Fibroblast of gingiva (primary cell): Measurements from ENCODE around the gene AP3B1.

Source experiments
- DNase-seq: peaks from one replicate; pipeline ENCODE4 v3.0.0-alpha.2; 2011; ENCODE audit warnings: low read depth

AP3B1 gene

DNA sequence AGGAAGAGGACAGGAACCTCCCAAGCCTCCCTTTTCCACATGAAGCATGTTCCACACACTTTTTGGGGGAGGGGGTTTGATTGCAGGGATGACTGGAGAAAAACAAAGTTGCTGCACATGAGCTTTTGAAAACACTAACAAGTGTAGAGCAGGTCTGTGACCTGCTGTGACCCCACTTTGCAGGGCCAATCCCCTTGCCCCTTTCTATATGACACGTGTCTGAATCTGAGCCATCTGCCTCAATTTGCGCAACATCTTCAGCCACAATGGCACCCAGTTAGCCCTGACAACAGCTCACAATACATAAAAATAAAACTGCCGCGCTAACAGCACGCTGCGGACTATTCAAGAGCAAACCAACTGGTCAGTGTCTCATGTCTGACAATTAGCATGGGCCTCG, 290.6 kb downstream of the AP3B1 start:
- no peak for DNase-seq

DNA sequence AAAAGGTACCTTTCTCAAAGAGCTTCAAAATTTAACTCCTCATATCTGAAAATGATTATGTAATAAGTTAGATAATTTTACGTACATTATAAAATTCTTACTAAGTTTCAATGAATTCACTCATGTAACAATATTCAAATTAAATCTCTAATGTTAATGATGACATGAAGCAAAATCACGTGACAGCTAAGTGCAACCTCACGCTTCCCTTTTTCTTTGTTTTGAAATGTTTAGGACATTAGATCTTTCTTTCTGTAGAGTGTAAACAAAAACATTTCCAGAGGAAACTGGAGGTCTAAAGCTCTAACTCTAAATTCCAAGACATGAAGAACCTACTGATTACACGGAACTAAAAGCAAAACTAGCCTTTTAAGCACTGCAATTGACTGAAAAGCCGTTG, 291.0 kb downstream of the AP3B1 start:
- DNase-seq = no peak

DNA sequence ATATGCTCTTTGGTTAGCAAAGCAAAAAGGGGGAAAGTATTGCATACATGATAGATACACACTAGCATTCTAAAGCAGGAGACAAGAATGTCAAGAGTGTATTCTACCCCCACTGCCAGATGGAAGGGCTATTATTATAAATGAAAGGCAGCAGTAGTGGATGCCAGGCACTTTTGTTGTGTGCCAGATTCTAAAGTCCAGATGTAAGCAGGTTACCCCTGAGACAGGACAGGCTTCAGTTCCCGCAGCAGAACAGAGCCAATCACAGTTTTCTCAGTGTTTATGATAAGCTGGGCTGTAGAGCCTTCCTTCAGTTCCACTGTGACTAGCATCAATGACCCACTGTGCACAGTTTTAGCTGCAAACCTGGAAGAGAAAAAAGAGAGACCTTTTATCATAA, 291.8 kb downstream of the AP3B1 start:
- DNase-seq = no peak

DNA sequence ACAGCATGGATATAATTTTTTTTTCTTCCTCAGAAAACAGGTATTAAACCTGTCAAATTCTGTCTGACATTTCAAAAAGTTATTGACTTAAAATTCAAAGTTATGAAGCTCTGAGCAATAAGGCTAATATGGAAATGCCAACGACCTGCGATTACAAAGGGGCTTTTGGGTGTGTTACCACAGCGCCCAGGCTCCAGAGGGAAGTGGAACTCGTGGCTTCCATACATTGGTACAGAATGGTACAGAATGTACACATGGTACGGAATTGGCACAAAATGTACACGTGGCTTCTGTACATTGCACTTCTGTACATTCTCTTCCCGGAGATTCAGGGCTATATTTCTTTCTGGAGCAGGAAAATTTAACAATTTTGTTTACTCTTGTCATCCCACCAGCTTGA, 293.3 kb downstream of the AP3B1 start:
- no peak for DNase-seq

- DNase-seq = no peak
Measured at GRCh38 chr5:78000191-78000590, 294.3 kb downstream of the AP3B1 start.

DNA sequence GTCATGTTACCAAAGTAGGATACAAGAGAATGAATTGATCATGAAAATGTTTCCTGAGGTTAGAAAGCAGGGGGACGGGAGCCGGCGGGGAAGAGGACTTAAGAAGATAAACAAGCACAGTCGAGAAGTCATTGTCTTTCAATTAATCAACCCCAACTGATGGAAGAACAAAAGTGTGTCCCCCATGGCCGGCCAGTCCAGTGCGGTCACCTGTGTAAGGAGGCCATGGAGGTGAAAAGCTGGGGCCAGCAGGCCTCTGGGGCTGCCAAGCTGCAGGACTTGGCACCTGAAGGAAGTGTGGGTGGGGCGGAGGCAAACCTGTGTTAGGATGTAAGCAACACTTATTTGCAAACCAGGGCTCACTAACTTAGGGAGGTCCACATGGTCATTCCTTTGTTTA, 295.1 kb downstream of the AP3B1 start:
- no peak for DNase-seq

- DNase-seq = no peak
Measured at GRCh38 chr5:77996943-77997342, 297.6 kb downstream of the AP3B1 start.

DNA sequence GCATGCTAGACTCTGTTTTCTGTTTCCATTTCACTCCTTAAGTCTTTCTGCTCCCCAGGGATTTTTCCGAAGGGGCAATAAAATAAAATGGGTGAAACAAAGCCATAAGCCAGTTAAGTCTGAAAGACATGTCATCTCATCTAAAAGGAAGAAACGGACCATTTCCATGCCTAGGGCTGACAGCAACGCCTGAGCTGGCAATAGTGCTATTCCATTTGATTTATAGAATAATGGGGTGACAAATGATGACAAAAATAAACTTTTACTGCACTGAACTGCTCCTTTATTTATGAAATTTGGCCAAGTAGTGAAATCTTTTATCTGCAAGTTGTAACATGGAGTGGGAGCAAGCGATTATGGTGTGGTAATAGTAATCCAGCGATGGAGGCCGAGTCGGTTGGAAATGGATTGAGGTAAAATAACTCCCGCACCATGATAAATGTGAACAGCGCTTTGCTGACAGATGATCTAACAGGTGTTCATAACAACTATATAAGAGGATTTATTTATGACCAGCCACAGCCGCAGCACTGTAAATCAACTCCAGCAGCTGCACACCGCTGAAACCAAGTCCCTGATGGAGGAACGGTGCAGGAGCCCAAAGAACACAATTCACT, 298.6 kb downstream of the AP3B1 start:
- DNase-seq = no peak

DNA sequence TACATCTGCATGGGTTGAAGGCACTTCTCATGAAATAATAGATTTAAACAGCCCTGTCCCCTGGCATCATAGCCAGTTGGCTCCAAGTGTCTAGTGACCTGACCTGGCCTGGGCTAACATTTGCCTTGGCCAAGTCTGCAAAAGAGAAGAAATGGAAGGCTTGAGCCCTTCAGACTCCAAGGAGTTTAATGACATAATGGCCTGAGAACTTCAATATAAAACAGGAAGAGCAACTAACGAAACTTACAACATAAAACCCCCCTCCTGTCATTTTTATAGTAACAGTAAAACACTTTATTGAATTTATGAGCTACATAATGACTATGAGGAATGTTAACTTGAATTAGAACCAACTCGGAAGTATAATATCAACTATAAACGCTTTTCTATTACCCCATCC, 299.6 kb downstream of the AP3B1 start:
- DNase-seq = no peak

GRCh38 chr5:77993855-77994318, 300.6 kb downstream of the AP3B1 start:
- DNase-seq = no peak

DNA sequence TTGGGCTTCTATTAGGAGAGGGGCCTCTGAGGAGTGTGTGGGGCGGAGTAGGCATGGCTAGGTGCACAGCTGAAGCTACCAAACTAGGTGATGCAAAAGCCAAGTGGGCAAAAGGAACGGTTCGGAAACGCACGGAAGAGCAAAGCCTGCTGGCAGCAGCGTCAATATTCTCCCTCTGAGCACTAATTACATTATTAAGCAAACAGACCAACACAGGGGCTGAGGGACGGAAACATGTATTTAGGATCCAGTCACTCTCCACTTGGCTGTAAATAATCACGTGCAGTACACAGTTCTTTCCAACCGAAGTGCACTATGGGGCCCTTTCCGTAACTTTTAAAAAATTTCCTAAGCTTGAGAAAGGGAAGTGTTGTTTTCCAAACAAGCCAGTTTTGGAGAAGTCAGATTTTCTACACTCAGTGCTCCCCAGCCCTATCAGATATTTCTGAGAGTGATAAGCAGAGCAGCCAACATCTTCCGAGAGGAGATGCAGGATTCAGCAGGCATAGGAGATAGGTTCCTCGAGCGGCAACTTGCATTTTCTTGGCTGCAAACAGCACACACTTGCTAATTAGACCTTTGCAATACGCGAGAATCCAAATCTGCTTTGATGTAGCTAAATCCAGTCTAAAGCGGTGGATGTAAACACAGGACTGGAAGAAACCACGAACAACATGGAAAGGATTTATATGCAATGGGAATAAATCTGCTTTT, 301.2 kb downstream of the AP3B1 start:
- DNase-seq = no peak

DNA sequence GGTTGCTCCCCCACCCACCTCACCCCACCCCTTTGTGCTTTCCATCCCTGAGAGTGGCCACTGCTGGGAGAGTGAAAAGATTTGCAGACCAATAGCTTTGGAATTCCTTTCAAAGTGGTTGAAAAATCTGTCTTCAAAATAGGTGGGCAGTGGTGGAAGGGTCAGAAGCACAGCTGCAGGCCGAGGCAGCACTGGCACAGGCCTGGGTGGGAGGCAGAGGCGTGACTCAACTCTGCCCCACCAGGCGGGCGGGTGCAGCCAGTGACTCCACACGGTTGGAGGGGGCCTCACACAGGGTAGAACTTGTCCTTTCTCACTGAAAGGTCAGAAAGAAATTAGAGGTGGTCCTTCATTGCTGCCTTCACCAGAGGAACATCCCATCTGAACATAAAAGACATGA, 303.4 kb downstream of the AP3B1 start:
- no peak for DNase-seq

DNA sequence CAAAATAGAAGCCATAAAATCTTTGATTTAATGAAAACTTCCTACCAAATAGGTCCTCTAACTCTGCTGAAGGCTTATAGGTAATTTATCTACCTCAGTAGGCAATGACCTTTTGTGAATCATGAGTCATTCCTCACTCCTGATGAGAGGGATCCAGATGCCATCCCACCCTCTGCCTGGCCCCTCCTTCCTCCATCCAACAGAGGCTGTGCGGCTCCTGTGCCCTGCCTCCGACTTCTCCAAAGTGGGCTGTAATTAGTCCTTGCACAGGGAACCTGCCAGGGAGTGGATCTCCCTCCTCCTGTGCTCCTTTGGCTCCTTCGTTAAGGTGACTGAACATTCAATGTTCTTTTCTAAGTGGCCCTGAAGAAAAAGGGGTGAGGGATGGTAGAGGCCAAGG, 304.5 kb downstream of the AP3B1 start:
- no peak for DNase-seq

DNA sequence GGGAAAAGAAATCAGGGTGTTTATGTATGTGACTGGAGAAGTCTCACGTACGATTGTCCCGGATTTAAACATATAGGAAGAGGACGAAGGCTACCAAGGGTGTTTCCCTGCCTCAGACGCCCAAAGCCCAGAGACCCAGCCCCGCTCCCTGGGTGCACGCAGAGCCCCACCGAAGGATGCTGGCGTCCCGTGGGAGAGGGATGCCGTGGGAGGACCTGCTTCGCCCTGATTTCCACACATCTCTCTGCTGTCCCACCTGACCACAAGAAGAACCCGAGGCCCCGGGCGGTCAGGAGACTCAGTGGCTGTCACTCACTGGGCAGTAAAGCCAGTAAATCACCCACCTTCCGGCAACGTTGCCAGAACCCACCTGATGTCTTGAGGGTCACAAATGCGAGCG, 306.5 kb downstream of the AP3B1 start:
- DNase-seq = no peak

- no peak for DNase-seq
Measured at GRCh38 chr5:77987331-77987730, 307.2 kb downstream of the AP3B1 start.

- DNase-seq = no peak
Measured at GRCh38 chr5:77986261-77986660, 308.2 kb downstream of the AP3B1 start.

GRCh38 chr5:77985247-77985646, 309.3 kb downstream of the AP3B1 start:
- DNase-seq = no peak

- no peak for DNase-seq
Measured at GRCh38 chr5:77984587-77984986, 309.9 kb downstream of the AP3B1 start.

GRCh38 chr5:77983482-77984199, 310.9 kb downstream of the AP3B1 start:
- DNase-seq = no peak

GRCh38 chr5:77981820-77982219, 312.7 kb downstream of the AP3B1 start:
- no peak for DNase-seq

- DNase-seq = no peak
Measured at GRCh38 chr5:77974576-77974975, 319.9 kb downstream of the AP3B1 start.

- no peak for DNase-seq
Measured at GRCh38 chr5:77973253-77973609, 321.3 kb downstream of the AP3B1 start.

DNA sequence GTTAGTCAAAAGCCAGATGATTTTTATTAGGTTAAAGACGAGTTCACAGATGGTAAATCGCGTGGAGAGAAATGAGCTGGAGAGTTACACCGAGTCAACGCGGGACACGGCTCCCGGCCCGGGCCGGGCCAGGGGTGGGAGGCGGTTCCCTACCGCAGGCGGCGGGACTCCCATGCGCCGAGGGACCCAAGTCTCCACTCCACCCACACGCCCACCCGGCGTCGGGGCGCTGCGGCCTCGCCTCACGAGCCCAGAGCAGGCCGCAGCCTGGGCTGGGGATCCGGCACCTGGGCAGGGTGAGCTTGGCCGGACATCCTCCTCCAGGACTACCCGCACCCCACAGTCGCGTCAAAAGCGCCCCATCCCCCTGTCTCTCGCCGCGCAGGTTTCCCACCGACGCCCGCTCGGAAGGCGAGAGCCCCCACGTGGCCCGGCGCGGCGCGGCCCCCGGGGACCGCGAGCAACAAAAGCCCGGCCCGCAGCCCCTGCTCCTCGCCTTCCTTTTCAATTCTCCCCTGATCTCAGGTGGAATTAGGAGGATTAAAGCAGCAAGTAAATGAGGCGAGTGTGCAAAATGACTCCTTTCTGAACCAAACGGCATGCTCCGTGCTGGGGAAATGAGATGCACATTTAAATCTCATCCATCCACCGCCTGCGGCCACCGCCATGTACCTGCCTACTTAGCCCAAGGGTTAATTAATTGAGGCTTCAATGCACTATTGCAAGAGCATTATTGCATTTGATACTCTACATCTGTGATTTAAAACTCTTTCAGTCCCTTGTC, 321.8 kb downstream of the AP3B1 start:
- DNase-seq = no peak
